ENCODE measurements around the gene AHSA1.

The AHSA1 gene

DNA sequence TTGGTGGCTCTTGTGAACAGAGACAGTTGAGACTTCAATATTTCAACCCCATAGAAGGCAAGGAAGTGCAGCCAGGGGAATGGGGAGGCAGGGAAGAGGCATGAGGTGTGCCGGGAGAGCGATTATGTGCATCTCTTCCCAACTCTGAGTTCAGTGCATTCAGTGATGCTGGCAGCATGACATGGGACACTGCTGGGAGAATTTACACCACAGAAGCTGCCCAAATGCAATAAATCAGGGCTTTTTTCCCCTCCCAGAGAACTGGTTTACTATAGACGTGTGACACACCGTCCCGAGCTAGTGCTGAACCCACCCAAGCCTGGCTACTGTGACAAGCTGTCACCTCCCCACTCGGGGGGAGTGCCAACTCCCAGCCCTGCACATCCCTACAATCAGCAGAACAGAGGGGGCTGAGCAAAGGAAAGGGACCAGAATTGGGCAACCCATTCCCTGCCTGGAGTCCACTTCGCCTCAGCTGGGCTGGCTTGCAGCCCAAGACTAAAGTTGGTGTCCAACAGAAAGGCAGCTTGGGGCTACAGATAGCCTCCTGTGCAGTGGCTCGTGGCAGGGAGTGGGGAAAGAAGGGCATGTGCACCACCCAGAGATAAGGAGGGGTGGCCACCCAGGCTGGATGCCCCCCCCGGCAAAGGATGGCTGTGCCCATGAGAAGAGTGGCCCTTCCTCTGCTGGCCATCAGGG is 16.7 kb downstream of the AHSA1 start:
- no peak for FAIRE-seq

DNA sequence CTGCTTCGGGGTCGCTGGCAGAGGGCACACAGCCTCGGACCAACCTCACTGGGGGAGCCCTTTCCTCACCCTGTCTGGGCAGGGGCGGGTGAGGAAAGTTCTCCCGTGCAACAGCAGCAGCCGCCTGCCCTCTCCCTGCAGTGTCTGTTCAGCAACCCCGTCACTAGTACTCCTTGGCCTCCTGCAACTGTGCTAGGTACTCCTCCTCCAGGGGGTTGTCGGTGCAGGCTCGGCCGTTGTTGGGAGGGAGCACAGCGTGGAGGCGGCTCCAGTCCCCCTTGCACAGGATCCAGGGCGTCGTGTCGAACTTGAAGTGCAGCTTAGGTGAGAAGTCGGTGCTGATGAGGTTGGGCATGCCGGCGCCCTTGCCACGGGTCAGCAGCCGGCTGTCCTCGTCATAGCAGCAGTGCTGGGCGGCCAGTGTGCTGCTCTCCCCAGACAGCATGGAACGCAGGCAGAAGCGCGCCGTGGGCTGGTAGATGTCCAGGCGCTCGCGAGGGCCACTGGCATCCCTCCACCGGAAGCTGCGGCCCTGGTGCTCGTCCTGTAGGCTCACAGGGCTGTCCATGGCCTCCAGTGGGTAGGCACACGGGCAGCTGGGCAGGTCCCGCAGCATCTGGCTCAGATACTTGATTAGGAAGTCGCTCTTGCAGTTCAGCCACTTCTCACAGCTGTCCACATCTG is 17.7 kb downstream of the AHSA1 start:
- no peak for FAIRE-seq

DNA sequence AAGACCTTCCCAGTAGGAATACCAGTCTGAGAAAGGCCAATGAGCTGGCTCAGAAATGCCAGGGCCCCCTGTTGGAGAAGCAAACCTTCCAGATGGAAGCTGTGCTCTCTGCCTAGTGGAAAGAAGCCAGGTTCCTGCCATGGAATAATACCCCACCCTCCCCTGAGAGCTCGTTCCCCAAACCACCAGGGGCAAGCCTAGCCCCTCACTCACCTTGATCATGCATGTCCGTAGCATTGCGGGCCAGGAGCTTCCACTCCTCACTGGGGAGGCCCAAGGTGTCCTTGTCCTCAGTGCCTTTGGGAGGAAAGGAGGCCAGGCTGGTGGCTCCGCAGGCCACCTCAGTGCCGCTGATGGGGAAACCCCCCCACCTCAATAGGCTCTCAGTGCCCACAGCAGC is 20.1 kb downstream of the AHSA1 start:
- no peak for FAIRE-seq

DNA sequence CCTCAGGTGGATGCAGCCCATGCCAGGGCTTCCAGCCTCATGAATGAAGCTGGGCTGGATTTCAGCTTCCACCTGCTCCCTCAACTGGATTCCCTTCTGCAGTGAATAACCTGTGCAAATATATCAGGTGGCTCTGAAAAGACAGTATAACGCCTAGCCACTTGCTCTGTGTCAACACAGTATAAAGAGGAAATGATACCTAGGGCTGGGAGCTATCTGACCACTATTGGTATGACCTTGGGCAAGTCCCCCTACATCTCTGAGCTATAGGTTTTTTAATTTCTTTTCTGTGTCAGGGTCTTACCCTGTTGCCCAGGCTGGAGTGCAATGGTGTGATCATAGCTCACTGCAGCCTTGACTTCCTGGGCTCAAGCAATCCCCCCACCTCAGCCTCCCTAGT is 20.9 kb downstream of the AHSA1 start:
- FAIRE-seq, result no peak

DNA sequence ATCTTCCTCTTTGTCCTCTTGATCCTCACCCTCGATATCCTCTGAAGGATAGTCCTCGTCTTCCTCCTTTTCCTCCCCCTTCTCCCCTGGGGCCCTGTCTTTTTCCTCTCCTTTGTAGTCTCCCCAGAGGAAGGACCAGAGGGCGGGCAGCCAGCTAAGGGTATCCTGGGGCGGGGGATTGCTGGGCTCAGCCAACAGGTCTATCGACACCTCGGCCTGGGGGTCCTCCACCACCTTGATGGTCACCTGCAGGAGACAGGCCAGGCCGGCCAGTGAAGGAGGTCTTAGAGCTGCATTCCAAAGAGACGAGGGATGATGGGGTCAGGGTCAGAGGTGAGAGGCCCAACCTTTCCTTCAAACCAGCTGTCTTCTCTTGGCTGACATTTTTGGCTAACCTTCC is 24.5 kb downstream of the AHSA1 start:
- no peak for FAIRE-seq

DNA sequence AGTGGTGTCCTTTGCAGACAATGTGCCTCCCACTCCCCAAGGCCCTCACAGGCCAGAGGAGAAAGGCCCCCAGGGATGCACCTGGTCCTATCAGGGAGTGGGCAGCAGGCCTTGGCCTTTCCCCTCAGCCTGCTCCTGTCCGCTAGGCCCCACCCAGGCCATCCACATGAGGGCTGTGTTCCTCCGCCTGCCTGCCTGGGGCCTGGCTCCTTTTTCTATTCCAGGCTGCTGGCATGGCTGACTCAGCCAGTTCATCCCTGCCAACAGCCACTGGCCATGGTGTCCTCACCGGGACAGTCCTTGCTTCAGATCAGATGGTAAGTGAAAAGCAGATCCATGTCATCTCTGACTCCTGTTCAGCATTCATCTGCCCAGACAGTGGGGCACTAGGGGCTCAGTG is 27.4 kb downstream of the AHSA1 start:
- no peak for FAIRE-seq

DNA sequence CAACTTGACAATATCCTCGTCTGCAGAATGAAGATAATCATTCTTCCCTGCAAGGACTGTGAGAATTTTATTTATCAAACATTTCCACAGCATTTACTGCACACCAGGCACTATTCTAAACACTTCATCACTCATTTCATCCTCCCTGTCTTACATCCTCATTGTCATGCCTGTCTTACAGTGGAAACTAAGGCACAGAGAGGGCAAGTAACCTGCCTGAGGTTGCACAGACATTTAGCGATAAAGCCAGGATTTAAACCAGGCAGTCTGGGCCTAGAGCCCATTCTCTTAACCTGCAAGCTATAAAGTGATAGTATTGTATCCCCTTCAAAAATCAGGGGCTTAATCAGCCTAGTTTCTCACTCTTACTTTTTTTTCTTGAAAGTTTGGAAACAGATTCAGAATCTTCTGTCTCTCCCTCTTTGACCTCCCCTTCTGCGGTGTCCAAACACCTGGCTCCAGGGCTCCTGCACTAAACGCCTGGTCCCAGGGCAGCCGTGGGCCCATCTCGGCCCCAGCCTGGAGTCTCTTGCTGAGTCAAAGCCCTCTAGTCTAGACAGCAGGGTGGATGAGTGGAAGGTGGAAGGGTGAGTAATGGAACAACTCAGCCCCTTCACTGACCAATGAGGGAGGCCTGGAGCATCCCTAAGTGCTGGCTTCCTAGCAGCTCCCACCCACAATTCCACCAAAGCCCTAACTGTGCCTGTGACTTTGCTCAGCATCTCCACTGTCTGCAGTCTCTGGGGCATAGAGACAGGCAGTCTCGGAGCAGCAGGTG is 28.2 kb downstream of the AHSA1 start:
- FAIRE-seq, result no peak

DNA sequence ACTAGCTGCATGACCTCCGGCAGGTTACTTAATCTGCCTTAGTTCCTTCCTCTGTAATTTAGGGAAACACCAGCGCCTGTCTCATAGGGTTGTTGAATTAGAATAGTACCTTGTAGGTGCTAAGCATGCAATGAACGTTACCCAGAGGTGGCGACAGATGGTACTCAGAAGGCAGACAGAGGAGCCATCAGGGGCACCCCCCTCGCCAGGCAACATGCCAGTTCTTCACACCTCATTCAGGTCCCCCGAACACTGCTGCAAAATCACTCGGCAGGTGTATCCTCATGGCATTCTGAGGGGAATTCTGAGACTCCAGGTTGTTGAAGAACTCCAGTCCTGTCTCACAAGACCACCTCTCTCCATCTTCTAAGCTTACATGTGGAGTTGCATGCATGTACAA is 30.7 kb downstream of the AHSA1 start:
- FAIRE-seq, result no peak

DNA sequence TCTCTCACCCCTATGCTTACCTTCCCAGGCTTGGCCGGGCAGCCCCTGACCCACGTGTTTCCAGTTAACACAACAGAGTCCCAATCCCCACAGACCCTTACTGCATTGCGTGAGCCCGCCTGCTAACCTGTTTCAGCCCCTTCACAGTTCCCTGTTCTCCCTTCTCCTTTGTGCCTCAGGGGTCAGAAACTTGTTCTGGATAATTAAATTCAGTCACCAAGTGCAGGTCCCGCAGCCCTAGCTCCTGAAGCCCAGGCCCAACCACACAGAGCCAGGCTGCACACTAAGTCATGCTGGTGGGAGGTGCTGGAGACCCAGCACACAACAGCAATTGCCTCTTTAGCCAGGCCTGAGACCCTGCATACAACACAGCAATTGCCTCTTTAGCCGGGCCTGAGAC is 31.1 kb downstream of the AHSA1 start:
- FAIRE-seq, result no peak

DNA sequence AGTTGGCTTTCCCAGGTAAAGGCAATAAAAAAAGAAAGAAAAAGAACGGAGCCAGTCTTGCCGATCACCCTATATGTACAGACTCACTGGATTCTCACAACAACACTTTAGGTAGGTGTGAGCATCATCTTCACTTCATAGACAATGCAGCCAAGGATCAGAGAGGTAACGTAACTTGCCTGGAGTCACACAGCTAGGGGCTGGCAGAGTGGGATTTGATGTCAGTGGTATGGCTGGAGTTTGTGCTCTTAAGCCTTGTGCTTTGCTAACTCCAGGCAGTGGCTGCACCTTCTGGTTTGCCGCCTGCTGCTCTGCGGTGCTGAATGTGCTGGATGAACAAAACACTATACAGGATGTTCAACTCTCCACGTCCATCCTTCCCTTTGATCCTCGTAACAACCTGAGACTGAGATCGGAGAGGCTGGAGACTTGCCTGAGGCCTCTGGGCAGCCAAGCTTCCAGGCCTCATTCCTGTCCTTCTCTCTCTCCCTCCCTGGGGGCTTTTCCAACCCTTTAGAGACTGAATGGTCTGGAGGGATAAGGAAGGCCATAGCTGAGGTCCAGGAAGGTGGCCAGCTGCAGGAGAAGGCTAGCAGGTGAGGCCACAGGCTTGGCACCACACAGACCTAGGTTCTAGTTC is 32.6 kb downstream of the AHSA1 start:
- FAIRE-seq, result no peak

DNA sequence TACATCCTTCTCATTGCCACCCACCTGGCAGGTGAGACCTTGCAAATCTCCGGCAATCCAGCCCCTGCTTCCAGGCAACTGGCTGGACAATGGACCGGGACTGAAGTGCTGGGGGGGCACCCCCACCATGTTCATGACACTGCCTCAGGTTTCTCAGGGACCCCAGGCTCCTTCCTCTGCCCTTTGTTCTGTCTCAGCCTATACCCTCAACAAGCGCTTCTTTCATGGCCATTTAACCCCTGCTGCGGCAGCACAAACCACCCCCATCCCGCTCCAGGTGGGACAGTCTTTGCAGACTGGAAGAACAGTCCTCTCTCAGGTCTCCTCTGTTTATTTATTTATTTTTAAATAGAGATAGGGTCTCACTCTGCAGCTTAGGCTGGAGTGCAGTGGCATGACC is 33.2 kb downstream of the AHSA1 start:
- FAIRE-seq, result no peak

DNA sequence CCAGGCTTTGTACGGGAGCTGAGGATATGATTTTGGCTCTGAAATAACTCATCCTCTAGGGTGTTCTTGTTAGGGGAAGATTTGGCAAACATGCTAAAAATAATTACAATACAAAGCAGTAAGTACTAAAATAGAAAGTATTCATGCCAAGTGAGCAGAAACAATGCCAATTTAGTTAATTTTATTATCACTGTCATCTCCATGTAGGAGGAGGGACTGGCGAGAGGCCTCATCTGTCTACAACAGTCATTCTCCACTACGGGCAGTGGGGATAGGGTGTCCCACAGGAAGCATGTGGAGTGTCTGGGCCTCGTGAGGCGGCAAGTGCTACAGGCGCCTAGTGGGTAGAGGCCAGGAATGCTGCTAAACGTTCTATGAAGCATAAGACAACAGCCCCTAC is 37.4 kb downstream of the AHSA1 start:
- no peak for FAIRE-seq

DNA sequence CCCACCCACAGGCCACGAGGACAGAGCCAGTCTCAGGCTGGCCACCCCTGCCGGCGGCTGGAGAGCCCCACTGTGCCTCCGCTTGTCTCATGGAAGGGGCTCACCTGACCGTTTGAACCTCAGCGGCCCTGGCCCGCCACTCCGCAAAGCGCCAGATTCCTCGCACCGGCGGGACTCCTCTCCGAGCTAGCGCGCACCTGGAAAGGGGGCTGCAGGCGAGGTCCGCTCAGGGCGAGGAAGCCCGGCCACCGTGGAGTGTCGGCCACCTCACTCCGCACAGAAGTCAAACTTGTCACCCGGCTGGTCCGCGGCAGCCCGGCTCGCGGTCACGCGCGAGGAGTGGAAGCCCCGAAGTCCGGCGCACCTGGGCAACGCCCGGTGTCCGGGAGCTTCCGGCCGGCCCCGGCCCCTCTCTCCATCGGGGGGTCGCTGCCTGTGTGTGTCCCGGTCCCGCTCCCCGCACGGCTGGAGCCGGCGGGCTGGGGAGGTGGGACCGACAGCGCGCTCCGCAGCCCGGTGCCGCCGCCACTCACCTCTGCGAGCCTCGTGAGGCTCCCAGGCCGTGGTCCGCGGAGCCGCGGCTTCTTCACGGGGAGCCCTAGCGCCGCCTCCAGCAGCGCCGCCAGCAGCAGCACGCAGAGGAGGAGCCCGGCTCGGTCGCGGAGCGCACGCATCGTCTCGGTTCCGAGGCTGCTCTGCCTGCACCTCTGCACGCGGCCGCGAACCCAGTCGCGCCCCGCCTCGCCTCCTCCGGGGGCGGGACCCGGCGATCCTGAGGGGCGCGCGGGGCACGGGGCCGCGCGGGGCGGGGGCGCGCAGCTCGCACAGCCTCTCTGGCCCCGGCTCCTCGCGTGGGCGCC is 40.5 kb downstream of the AHSA1 start, which contains the start of gene ISM2:
Gene ISM2 (minus strand): TSS at position 697 of the 860 bp plus-strand sequence. CDS start 23 bp downstream, at position 674.
- no peak for FAIRE-seq

DNA sequence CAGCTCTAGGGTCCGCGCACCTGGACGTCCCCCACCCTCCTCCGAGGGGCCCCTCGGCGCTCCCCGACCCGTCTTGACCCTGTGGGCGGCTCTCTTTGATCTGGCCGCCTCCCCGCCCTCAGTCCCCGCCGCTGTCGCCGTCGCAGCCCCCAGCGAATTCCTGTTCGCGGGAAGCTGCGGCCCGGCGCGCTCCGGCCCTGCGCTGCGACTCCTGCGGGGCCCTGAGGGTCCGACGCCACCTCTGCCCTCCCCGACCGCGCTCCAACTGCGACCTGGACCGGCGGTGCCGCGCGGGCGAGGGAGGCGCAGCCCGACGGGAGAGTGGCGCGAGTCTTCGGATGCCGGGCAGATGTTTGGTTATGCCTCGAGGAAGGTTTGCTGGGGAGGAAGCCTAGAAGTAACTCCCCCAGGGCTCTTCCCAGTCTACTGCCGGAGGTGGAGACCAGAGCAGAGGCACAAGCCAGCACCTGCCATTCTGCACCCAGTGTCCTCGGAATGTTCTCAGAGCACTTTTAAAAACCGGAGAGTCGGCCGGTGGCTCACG is 41.2 kb downstream of the AHSA1 start:
- no peak for FAIRE-seq

DNA sequence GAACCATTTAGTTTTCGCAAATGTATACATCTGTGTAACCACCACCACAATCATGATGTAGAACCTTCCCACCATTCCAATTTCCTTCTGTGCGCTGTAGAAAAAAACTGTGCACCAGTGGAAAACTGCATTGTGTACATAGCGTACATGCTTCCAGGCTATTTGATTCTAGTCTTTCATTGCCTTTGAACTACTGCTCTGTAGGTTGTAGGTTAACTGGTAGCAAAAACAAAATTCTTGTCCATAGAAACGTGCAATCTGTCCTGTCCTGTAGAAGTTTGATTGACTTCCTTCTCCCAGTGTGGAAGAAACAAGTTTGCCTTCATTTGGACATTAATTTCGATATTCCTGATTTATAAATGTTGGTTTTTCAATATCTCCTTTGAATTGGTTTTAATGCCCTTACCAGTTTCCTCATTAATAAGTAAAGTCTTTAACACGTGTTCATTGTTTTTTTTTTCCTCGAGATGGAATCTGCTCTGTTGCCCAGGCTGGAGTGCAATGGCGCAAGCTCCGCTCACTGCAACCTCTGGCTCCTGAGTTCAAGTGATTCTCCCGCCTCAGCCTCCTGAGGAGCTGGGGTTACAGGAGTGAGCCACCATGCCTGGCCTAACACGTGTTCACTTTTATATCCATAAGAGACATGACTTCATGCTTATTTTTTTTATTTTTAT is 44.4 kb downstream of the AHSA1 start:
- no peak for FAIRE-seq

DNA sequence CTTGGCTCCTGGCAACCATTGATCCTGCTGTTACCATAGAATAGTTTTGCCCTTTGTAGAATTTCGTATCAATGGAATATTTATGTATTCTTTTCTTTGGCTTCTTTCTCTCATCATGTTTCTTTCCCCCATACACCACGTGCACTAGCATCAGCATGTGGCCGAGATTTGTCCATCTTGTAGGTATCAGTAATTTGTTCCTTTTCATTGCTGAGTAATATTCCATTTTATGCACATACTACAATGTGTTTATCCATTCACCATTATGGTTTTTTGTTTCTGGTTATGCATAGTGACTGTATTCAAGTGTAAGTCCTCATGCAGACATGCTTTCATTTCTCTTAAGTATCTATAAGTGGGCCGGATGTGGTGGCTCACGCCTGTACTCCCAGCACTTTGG is 45.2 kb downstream of the AHSA1 start:
- no peak for FAIRE-seq

DNA sequence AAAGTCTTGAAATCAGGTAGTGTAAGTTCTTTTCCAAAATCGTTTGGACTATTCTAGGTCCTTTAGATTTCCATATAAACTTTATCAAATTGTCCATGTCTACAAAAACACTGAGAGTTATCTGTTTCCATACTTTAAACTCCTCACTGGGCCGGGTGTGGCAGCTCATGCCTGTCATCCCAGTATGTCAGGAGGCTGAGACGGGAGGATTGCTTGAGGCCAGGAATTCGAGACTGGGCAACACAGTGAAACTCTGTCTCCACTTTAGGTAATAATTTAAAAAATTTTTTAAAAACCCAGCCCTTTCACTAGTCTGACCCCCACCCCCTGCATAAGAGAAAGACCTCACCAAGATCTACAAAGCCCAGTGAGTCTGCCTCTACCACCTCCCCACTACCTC is 47.1 kb downstream of the AHSA1 start:
- FAIRE-seq, result no peak

DNA sequence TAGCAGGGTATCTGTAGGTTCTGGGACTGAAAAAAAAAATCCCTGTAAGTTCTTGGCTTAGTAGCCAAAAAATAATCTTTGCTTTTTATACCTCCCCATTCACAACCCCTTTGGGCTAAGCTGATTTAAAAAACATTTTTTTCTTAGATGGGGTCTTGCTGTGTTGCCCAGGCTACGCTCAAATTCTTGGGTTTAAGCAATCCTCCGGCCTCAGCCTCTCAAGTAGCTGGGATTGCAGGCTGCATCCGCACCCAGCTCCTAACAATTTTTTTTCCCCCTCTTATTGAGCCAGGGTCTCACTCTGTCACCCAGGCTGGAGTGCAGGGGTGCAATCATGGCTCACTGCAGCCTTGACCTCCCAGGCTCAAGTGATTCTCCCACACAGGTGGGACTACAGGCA is 49.9 kb downstream of the AHSA1 start:
- no peak for FAIRE-seq

DNA sequence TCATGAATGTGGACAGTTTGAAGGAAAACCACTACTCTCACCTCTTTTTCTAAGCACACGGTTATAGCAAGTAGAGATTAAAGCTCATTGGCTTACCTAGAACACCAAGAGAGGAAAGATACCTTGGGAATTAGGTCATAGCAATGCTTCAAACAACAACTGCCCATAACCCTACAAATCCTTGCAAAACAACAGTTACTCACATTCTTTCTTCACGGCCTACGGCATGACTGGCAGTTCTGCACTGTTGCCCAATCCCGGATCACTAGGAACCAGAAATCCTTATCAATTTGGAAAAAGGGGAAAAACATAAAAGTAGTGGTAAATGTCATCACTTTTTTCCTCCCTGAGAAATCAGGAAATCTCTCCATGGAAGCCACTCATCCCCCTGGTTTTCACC is 50.4 kb downstream of the AHSA1 start:
- FAIRE-seq, result no peak

DNA sequence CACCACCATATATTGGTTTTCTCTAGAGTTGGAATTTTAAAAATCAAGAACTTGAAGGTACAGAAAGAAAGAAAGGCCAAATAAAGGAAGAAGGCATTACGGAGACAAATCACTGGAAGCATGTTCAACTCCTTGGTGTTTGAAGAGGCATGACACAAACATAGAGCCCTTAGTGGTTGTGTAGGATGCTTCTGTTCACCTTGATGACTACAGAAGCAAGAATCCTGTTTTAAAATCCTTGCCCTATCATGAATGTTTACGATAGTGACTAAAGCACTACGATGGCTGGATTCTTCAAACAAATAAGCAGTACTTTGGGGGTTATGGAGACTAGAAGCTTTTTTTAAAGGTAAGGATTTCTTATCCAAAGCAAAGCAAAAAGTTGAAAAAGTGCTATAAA is 51.0 kb downstream of the AHSA1 start:
- no peak for FAIRE-seq

DNA sequence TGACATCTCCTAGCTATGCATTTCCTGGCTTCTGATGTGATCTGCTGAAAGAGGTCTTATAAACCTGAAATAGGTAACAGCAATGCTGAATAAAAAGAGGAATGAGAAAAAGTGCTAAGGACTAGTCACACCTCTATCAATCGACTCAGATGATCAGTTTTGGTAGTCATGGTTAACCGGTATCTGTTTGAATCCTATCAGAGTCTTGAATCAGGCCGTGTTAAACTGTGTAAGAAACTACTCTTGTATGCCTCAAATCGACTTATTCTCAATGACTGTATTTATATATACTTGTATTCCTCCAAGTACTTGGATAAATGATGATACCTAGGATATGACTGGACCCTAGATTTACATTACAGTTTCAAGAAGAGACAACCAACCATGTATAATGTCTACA is 51.5 kb downstream of the AHSA1 start:
- no peak for FAIRE-seq

Data from endometrium (tissue), 2 donors.